ENCODE measurements around the gene CACNA1S. TPM values are rescaled to one million over a fixed set of nuclear protein-coding genes. Genes with fewer than 3 reads are reported as not detected.

Gene CACNA1S
- total and polyA plus RNA-seq, 8 donors = under 0.01 TPM; not detected in 7

DNA sequence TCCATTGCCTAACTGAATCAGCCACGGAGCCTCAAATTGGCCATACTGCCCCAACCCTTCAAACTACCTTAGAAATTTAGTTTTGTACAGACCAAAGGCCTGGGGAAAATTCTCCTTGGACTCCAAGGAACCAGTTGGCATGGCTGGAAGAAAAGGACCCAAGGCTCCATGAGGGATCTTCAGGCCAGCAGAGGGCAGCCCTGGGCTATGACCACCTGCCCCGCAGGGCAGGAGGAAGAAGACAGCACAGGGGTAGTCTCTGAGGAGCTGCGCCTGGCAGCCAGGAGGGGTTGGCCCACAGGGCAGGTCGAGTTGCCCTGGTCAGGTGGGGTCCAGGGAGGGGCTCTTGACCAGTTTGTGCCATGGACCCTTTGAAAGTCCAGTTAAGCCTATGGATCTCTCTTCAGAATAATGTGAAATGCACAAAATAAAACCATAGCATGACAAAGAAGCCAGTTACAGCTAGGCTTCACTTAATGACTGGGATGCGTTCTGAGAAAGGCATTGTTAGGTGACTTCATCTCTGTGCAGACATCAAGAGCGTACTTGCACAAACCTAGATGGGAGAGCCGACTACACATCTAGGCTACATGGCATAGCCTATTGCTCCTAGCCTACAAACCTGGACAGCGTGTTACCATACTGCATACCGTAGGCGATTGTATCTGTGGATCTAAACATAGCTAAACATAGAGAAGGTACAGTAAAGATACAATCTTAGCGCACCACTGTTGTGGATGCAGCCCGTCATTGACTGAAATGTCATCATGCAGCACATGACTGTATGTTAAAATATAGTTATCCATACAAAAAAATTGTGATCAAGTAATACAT lies 26.1 kb downstream of the CACNA1S start:
- TF ChIP-seq, protein P1, sequence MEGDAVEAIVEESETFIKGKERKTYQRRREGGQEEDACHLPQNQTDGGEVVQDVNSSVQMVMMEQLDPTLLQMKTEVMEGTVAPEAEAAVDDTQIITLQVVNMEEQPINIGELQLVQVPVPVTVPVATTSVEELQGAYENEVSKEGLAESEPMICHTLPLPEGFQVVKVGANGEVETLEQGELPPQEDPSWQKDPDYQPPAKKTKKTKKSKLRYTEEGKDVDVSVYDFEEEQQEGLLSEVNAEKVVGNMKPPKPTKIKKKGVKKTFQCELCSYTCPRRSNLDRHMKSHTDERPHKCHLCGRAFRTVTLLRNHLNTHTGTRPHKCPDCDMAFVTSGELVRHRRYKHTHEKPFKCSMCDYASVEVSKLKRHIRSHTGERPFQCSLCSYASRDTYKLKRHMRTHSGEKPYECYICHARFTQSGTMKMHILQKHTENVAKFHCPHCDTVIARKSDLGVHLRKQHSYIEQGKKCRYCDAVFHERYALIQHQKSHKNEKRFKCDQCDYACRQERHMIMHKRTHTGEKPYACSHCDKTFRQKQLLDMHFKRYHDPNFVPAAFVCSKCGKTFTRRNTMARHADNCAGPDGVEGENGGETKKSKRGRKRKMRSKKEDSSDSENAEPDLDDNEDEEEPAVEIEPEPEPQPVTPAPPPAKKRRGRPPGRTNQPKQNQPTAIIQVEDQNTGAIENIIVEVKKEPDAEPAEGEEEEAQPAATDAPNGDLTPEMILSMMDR (IDR thresholded peaks at IDR 0.05) = peak; percentile 44 to 57 (median 50)
- no peaks in the 10 kb centered on the region for H3K27me3 ChIP-seq
- ATAC-seq = peak; percentile 94 to 100 (median 98)
- FAIRE-seq = no peak
- 57 to 62% methylated on average over 12 of the region's 12 CpGs for whole genome bisulfite sequencing, 2 donors
- H3K36me3 ChIP-seq = no peaks in the 10 kb centered on the region
- intact Hi-C loops (cut with DNase I) = loop anchor here in 1 of 3 donors (10.0 kb wide), 1 partner anchor 139 kb away; no protein-coding TSS in a partner anchor
- no peak overlapping the region for H3K27ac ChIP-seq
- H3K9me3 ChIP-seq = no peaks in the 10 kb centered on the region
- H3K4me3 ChIP-seq = no peak overlapping the region
- DNase-seq = peak; percentile 62 to 85 (median 78)
- no peaks in the 10 kb centered on the region for H3K4me1 ChIP-seq

DNA sequence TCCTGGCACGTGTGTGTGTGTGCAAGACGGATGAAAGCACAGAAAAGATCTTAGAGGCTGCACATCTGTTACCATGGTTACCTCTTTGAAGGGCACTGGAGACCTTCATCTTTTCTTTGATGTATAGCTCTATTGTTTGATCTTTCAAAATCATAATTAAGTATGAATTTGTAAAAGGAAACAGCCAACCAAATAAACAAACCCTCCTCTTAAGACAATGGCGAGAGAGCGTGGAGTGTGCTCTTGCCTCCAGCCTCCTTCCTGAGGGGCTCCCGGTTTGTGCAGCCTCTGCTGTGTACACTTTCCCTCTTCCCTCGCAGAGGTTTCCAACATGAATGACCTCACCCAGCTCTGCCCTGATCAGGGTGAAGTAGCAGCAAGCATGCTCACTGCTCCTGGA lies 27.9 kb downstream of the CACNA1S start:
- TF ChIP-seq, protein P1 (IDR thresholded peaks at IDR 0.05) = no peak
- WGBS, 2 donors = 54 to 58% methylated on average over 6 of the region's 6 CpGs
- no peak overlapping the region for H3K27ac ChIP-seq
- no peaks in the 10 kb centered on the region for H3K27me3 ChIP-seq
- FAIRE-seq (no peak), DNase-seq (peak in 1 of 6 donors; percentile 19), ATAC-seq (no peak)
- no peaks in the 10 kb centered on the region for H3K9me3 ChIP-seq
- intact Hi-C loops (cut with DNase I) = loop anchor here in 1 of 3 donors (10.0 kb wide), 1 partner anchor 141 kb away; no protein-coding TSS in a partner anchor
- H3K36me3 ChIP-seq = no peaks in the 10 kb centered on the region
- H3K4me3 ChIP-seq = no peak overlapping the region
- no peaks in the 10 kb centered on the region for H3K4me1 ChIP-seq

DNA sequence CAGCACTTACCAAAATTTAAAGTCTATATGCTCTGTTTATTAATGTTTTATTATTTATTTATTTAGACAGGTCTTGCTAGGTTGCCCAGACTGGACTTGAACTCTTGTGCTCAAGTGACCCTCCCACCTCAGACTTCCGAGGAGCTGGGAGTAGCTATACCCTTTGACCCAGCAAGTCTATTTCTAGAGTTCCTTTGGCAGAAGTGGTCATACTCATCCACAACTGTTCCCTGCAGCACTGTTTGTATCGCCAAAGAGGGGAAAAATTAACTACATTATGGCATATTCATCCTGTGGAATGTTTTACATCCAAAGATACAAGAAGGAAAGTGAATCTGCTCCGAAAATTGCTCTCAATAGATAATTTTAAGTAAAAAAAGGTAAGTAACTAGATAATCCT lies 28.5 kb downstream of the CACNA1S start:
- no peak overlapping the region for H3K4me3 ChIP-seq
- TF ChIP-seq, protein P1 (IDR thresholded peaks at IDR 0.05) = no peak
- FAIRE-seq (no peak), DNase-seq (no peak), ATAC-seq (no peak)
- no peaks in the 10 kb centered on the region for H3K4me1 ChIP-seq
- no peaks in the 10 kb centered on the region for H3K36me3 ChIP-seq
- no peak overlapping the region for H3K27ac ChIP-seq
- no peaks in the 10 kb centered on the region for H3K27me3 ChIP-seq
- WGBS, 2 donors = 66 to 79% methylated on average over 3 of the region's 3 CpGs
- intact Hi-C loops (cut with DNase I) = loop anchor here in 1 of 3 donors (10.0 kb wide), 1 partner anchor 141 kb away; no protein-coding TSS in a partner anchor
- no peaks in the 10 kb centered on the region for H3K9me3 ChIP-seq

DNA sequence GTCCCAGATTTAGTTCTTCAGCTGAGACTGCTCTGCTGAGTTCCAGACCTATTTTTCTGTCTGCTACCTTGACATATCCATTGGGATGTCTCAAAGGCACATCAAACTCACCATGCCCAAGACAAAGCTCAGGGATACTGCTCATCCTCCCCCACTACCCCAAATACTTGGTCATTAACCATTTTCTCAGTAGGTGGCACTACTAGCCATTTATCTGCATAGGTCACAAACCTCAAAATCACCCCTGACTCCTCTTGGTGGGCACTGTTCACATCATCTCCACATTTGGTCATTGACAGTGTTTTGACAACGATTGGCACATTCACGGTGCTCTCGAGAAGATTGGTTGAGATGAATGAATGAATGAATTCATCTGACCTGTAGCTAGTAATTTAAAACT lies 32.1 kb downstream of the CACNA1S start:
- intact Hi-C loops (cut with DNase I) = loop anchor here in 1 of 3 donors (10.0 kb wide), 1 partner anchor 145 kb away; no protein-coding TSS in a partner anchor
- H3K36me3 ChIP-seq = no peaks in the 10 kb centered on the region
- H3K4me3 ChIP-seq = no peak overlapping the region
- FAIRE-seq = no peak
- no peaks in the 10 kb centered on the region for H3K27me3 ChIP-seq
- DNase-seq = no peak
- no peak for ATAC-seq
- 75 to 91% methylated on average over 3 of the region's 3 CpGs for WGBS, 2 donors
- TF ChIP-seq, protein P1 (IDR thresholded peaks at IDR 0.05) = no peak
- no peak overlapping the region for H3K27ac ChIP-seq
- H3K9me3 ChIP-seq = no peaks in the 10 kb centered on the region
- no peaks in the 10 kb centered on the region for H3K4me1 ChIP-seq

DNA sequence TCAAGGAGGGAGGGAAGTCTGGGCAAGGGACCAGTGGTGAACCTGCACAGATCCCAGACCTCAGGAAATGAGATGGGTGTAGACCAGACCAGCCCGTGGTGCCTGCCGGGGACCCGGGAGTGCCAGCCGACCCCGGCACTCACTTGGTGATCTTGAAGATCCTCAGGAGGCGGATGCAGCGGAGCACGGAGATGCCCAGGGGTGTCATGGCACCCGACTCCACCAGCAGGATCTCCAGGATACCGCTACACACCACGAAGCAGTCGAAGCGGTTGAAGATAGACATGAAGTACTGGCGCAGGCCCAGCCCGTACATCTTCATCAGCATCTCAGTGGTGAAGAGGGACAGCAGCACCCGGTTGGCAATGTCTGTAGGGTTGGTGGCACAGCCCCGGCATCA lies 34.5 kb downstream of the CACNA1S start:
- no peak overlapping the region for H3K4me3 ChIP-seq
- no peak for ATAC-seq
- no peak for FAIRE-seq
- TF ChIP-seq, protein P1 (IDR thresholded peaks at IDR 0.05) = no peak
- no peaks in the 10 kb centered on the region for H3K27me3 ChIP-seq
- WGBS, 2 donors = 85 to 89% methylated on average over 17 of the region's 17 CpGs
- no peaks in the 10 kb centered on the region for H3K9me3 ChIP-seq
- no peaks in the 10 kb centered on the region for H3K36me3 ChIP-seq
- intact Hi-C loops (cut with DNase I) = no loop called here
- no peak for DNase-seq
- no peaks in the 10 kb centered on the region for H3K4me1 ChIP-seq
- no peak overlapping the region for H3K27ac ChIP-seq

Data from pancreas (tissue), 10 donors.